K562 (cell line): ENCODE data around the gene SYNM. TPM values are rescaled to one million over a fixed set of nuclear protein-coding genes. Genes with fewer than 3 reads are reported as not detected.

ENCODE experiments used
- ATAC-seq: fragments of 200-7000 bp; cut with Tn5 transposase; 3 replicates; pipeline ENCODE4 v1.9.1; 2020; ENCODE audit warnings: moderate library complexity
- BruUV-seq: library from RNA; stranded (reverse); fragments of 400-500 nt; replicated peaks from 2 replicates; lab custom pipeline; 2021; lab: Mats Ljungman, UMichigan
- CTCF ChIA-PET: fragments of 300-600 bp; formaldehyde crosslinking; extraction: SDS; loops from one replicate; lab custom pipeline; 2021; ENCODE audit warnings: low intra/inter-chr PET ratio; lab: Yijun Ruan, JAX
- POLR2A ChIA-PET: fragments of 300-600, 350-650 bp; sonication (Branson Sonifier 250); formaldehyde crosslinking; extraction: SDS; loops from one replicate; lab custom pipeline; 2021; ENCODE audit warnings: antibody characterized with exemption, inconsistent platforms; lab: Yijun Ruan, JAX
- DNase-seq, 4 experiments: peaks; one replicate each; pipeline versions ENCODE4 v3.0.0 to v3.0.0-alpha.2; 2011 to 2018; ENCODE audit warnings: low spot score in 3 of 4, mixed read lengths in 3 of 4; ENCODE audit errors: extremely low read depth in 1 of 4
- FAIRE-seq: peaks from 2 replicates; lab custom pipeline; 2011; peaks lifted over from hg19 to GRCh38; lab: Jason Lieb, UNC
- H2AFZ ChIP-seq: 2 replicates; pipeline ENCODE4 v1.6.0; 2011; ENCODE audit warnings: low read depth, low read length, control low read depth, inconsistent platforms
- H3K27ac ChIP-seq: fragments of 200-600 bp; 3 replicates; pipeline ENCODE4 v1.8.0; 2011; ENCODE audit warnings: low read depth, mild to moderate bottlenecking, control low read depth, inconsistent platforms, low read length, moderate library complexity, mixed read lengths; ENCODE audit errors: extremely low read depth
- H3K27me3 ChIP-seq, 2 experiments: fragments of 300-600 bp in 1 of 2; 2 replicates in 1 of 2; 3 replicates in 1 of 2; pipeline versions ENCODE4 v1.6.0 to v1.8.0; 2011; ENCODE audit warnings: inconsistent platforms in 2 of 2, low read length in 2 of 2, mild to moderate bottlenecking in 1 of 2, mixed read lengths in 1 of 2, moderate library complexity in 1 of 2; ENCODE audit not compliant: control insufficient read depth in 2 of 2, insufficient read depth in 2 of 2
- H3K36me3 ChIP-seq: fragments of 300-600 bp; 3 replicates; pipeline ENCODE4 v1.8.0; 2011; ENCODE audit warnings: mild to moderate bottlenecking, low read length, inconsistent platforms; ENCODE audit not compliant: control insufficient read depth, insufficient read depth
- H3K4me1 ChIP-seq, 2 experiments: fragments of 200-600 bp in 1 of 2; replicated peaks in 1 of 2; 2 replicates in 1 of 2; 3 replicates in 1 of 2; pipeline versions ENCODE4 v1.5.1 to v1.8.0; 2011; ENCODE audit warnings: inconsistent platforms in 2 of 2, low read length in 2 of 2, mild to moderate bottlenecking in 1 of 2, mixed read lengths in 1 of 2, moderate library complexity in 1 of 2; ENCODE audit not compliant: control insufficient read depth in 2 of 2, insufficient read depth in 2 of 2
- H3K4me2 ChIP-seq: 2 replicates; pipeline ENCODE4 v1.6.1; 2011; ENCODE audit warnings: low read length, control low read depth, inconsistent platforms, mixed read lengths; ENCODE audit not compliant: insufficient read depth
- H3K4me3 ChIP-seq: fragments of 200-600 bp; sonication (generic), shearing (Covaris generic); 2 replicates; pipeline ENCODE4 v1.5.1; 2016; ENCODE audit warnings: control low read depth, inconsistent platforms
- H3K79me2 ChIP-seq: fragments of 200-600 bp; 3 replicates; pipeline ENCODE4 v1.8.0; 2011; ENCODE audit warnings: low read length, inconsistent platforms; ENCODE audit not compliant: control insufficient read depth, insufficient read depth
- H3K9ac ChIP-seq, 2 experiments: 2 replicates each; pipeline versions ENCODE4 v1.6.0 to v1.6.1; 2011; ENCODE audit warnings: low read depth in 2 of 2, low read length in 2 of 2, control low read depth in 1 of 2, inconsistent platforms in 1 of 2, mild to moderate bottlenecking in 1 of 2, mixed read lengths in 1 of 2; ENCODE audit not compliant: insufficient read depth in 1 of 2
- H3K9me1 ChIP-seq: one replicate; pipeline ENCODE4 v1.6.0; 2011; ENCODE audit warnings: inconsistent platforms, mild to moderate bottlenecking, low read length, moderate library complexity; ENCODE audit not compliant: control insufficient read depth, insufficient read depth
- H3K9me3 ChIP-seq: replicated peaks from 2 replicates; pipeline ENCODE4 v1.5.1; 2011; ENCODE audit warnings: low read depth, low read length, inconsistent platforms; ENCODE audit not compliant: control insufficient read depth, insufficient read depth
- H4K20me1 ChIP-seq: replicated peaks from 2 replicates; pipeline ENCODE4 v1.6.1; 2011; ENCODE audit warnings: low read length, inconsistent platforms, mixed read lengths; ENCODE audit not compliant: control insufficient read depth, insufficient read depth
- FOXA3 ChIP-seq, 2 experiments: fragments of 450-650 bp in 1 of 2; sonication (generic) in 1 of 2; formaldehyde crosslinking; IDR thresholded peaks in 1 of 2; conservative IDR thresholded peaks in 1 of 2; 2 replicates each; pipeline versions ENCODE4 v1.4.0 to v1.8.0; 2020 to 2022; ENCODE audit warnings: mild to moderate bottlenecking in 2 of 2, missing genetic modification reagents in 1 of 2
- FOXK2 ChIP-seq, 2 experiments: fragments of 450-650 bp; IDR thresholded peaks in 1 of 2; conservative IDR thresholded peaks in 1 of 2; 2 replicates each; pipeline ENCODE4 v1.6.1; 2016; ENCODE audit warnings: low read depth in 2 of 2, mild to moderate bottlenecking in 1 of 2
- MEIS2 ChIP-seq: fragments of 450-650 bp; IDR thresholded peaks from 2 replicates; pipeline ENCODE4 v1.6.1; 2014; ENCODE audit warnings: mild to moderate bottlenecking; ENCODE audit not compliant: partially characterized antibody
- PBX2 ChIP-seq, 2 experiments: IDR thresholded peaks in 1 of 2; conservative IDR thresholded peaks in 1 of 2; 2 replicates each; pipeline ENCODE4 v1.6.1; 2016; ENCODE audit warnings: low read depth in 2 of 2, mild to moderate bottlenecking in 1 of 2, missing compliant biosample characterization in 1 of 2, missing genetic modification characterization in 1 of 2, moderate library complexity in 1 of 2
- POLR2A ChIP-seq: fragments of 450-650 bp; conservative IDR thresholded peaks from 2 replicates; pipeline ENCODE4 v1.6.1; 2016
- SNRNP70 ChIP-seq: fragments of 200-400 bp; formaldehyde crosslinking; optimal IDR thresholded peaks from 2 replicates; pipeline ENCODE3; 2017; ENCODE audit warnings: low read depth, low read length
- SRSF9 ChIP-seq: fragments of 200-400 bp; formaldehyde crosslinking; IDR thresholded peaks from 2 replicates; pipeline ENCODE4 v1.6.1; 2017; ENCODE audit warnings: low read depth, low read length, borderline replicate concordance
- TCF15 ChIP-seq: fragments of 250-450 bp; sonication (Bioruptor Pico); IDR thresholded peaks from 2 replicates; pipeline ENCODE4 v1.8.0; 2022; ENCODE audit warnings: moderate library complexity, mild to moderate bottlenecking, inconsistent platforms
- TCF3 ChIP-seq: sonication (generic); formaldehyde crosslinking; IDR thresholded peaks from 2 replicates; pipeline ENCODE4 v1.4.0; 2020; ENCODE audit warnings: mild to moderate bottlenecking, missing genetic modification reagents
- ZNF282 ChIP-seq: sonication (generic); formaldehyde crosslinking; IDR thresholded peaks from 2 replicates; pipeline ENCODE4 v1.8.1; 2023; ENCODE audit warnings: missing genetic modification reagents
- WGBS: fragments of 100-300 bp; shearing (Covaris generic); methylation state at CpG from one replicate; pipeline ENCODE4 v1.1.6; 2016; ENCODE audit warnings: low coverage, mixed read lengths; ENCODE audit not compliant: insufficient coverage; ENCODE audit errors: missing lambda C conversion rate; 5-methylcytosine and 5-hydroxymethylcytosine counted together
- in situ Hi-C: fragments of 300-500 bp; cut with MboI; formaldehyde crosslinking; loops from 4 replicates; pipeline ENCODE4 v1.15.0; 2018; ENCODE audit warnings: inconsistent platforms, mixed read lengths
- intact Hi-C: fragments of 100-400 bp; cut with micrococcal nuclease; formaldehyde crosslinking; loops from 2 replicates; pipeline ENCODE4 v1.14.2; 2022
- polyA plus RNA-seq, 8 experiments: library from polyadenylated mRNA; depleted of rRNA in 4 of 8; stranded (reverse) in 5 of 8; unstranded in 3 of 8; fragments of >200 nt; fragmentation: Nextera tagmentation in 2 of 8; fragmentation: Illumina TruSeq in 1 of 8; extraction: Ambion mirVana in 2 of 8; extraction: Trizol in 1 of 8; gene quantifications; 2 replicates each; pipeline versions ENCODE4 v1.2.1 to v1.2.3, GENCODE V29; 2011 to 2014; ENCODE audit warnings: inconsistent platforms in 1 of 8, missing spikeins in 1 of 8
- total RNA-seq, 7 experiments: library from RNA; depleted of rRNA in 6 of 7; stranded (reverse); fragments of >200 nt in 6 of 7; fragmentation: Illumina TruSeq in 2 of 7; extraction: Trizol in 2 of 7; gene quantifications; 2 replicates each; pipeline versions ENCODE4 v1.2.1 to v1.2.3, GENCODE V29; 2011 to 2021; ENCODE audit warnings: low replicate concordance in 1 of 7

The SYNM gene
- total and polyA plus RNA-seq, 9 of the 15 experiments (the other 6 are each of a cell fraction or from before 2014, with no cell fraction given) = 0.01 to 0.42 (median 0.13) TPM

GRCh38 chr15:99172989-99173388 lies 68.1 kb downstream of the SYNM start:
- DNase-seq (peak in 1 of 4 experiments; percentile 1), ATAC-seq (no peak), FAIRE-seq (no peak)
- no peak overlapping the region for H3K9ac ChIP-seq
- H3K27me3 ChIP-seq = no peaks in the 10 kb centered on the region; a peak in 1 of 5 replicates
- BruUV-seq = no TSS peak
- WGBS = 63% methylated on average over 3 of the region's 3 CpGs
- no peak overlapping the region for H3K4me3 ChIP-seq
- H3K9me3 ChIP-seq = no peaks in the 10 kb centered on the region
- no peak overlapping the region for H3K27ac ChIP-seq
- H4K20me1 ChIP-seq = no peaks in the 10 kb centered on the region; the same call in 1 of the 2 replicates
- in situ Hi-C loops = no loop called here
- ChIA-PET POLR2A (no interaction called here), CTCF (no interaction called here)
- no peaks in the 10 kb centered on the region for H3K79me2 ChIP-seq
- H3K4me1 ChIP-seq = peaks cover 0 to 4% of the 10 kb centered on the region in 2 experiments; a peak in 2 of 5 replicates
- no peak overlapping the region for H3K4me2 ChIP-seq
- no peaks in the 10 kb centered on the region for H3K9me1 ChIP-seq
- no peaks in the 10 kb centered on the region for H3K36me3 ChIP-seq
- no peak overlapping the region for H2AFZ ChIP-seq
- TF ChIP-seq POLR2A (no peak), TCF15 (CRISPR knock-in tag) (no peak)
- intact Hi-C loops = loop anchor here (5.0 kb wide), 1 partner anchor 39 kb away; no protein-coding TSS in a partner anchor

GRCh38 chr15:99174567-99175395 lies 69.9 kb downstream of the SYNM start:
- Histone ChIP-seq H3K27ac (no peak overlapping the region), H3K4me1 (peaks cover 0 to 4% of the 10 kb centered on the region in 2 experiments; a peak in 2 of 5 replicates), H4K20me1 (no peaks in the 10 kb centered on the region), H3K4me3 (no peak overlapping the region), H2AFZ (no peak overlapping the region; the same call in 1 of the 2 replicates), H3K36me3 (no peaks in the 10 kb centered on the region), H3K27me3 (no peaks in the 10 kb centered on the region), H3K9me1 (no peaks in the 10 kb centered on the region), H3K9ac (no peak overlapping the region), H3K79me2 (no peaks in the 10 kb centered on the region), H3K9me3 (no peaks in the 10 kb centered on the region), H3K4me2 (no peak overlapping the region)
- no TSS peak for BruUV-seq
- ChIA-PET POLR2A (interaction anchor here (0.7 to 1.1 kb wide), 3 partner anchors 13 to 67 kb away, joined by 3 to 4 read pairs (median 4); no protein-coding TSS in a partner anchor), CTCF (no interaction called here)
- intact Hi-C loops (loop anchor here (5.0 kb wide), 1 partner anchor 38 kb away; no protein-coding TSS in a partner anchor), in situ Hi-C loops (no loop called here)
- ATAC-seq = peak; percentile 49; the same call in 2 of the 3 replicates
- DNase-seq = no peak
- FAIRE-seq = no peak
- 17% methylated on average over 15 of the region's 15 CpGs for WGBS
- 0 out of 2 replicates have a peak, but pooled peaks have one; percentile 8 for TF ChIP-seq TCF3 (CRISPR knock-in tag)
- no peak for TF ChIP-seq ZNF282 (CRISPR knock-in tag)
- no peak for TF ChIP-seq SNRNP70
- TF ChIP-seq FOXK2 (conservative IDR thresholded peaks at IDR 0.05 in 1 of 2, IDR thresholded peaks at IDR 0.05 in 1 of 2; ENCODE audit: low read depth in 2 of 2) = peak; percentile 31 to 44; a peak in 1 of 4 replicates
- TF ChIP-seq MEIS2 = peak; percentile 80
- no peak for TF ChIP-seq PBX2 (CRISPR knock-in tag; IDR thresholded peaks at IDR 0.05; ENCODE audit: low read depth)
- TF ChIP-seq PBX2 (tag; conservative IDR thresholded peaks at IDR 0.05; ENCODE audit: low read depth) = peak; percentile 85
- TF ChIP-seq SRSF9 = no peak
- TF ChIP-seq FOXA3 (CRISPR knock-in tag; conservative IDR thresholded peaks at IDR 0.05 in 1 of 2, IDR thresholded peaks at IDR 0.05 in 1 of 2) = 0 out of 4 replicates have a peak, but pooled peaks of 1 of the 2 experiments have one; percentile 34
